Activated T-cell treated with anti-CD3 and anti-CD28 coated beads for 48 hours (primary cell): ENCODE data around the gene SPATS2L.

ENCODE experiments used
- DNase-seq: peaks from one replicate; pipeline ENCODE4 v3.0.0-alpha.2; 2020; ENCODE audit warnings: low read depth

SPATS2L gene

GRCh38 chr2:200297100-200297499, 9.4 kb upstream of the SPATS2L start:
- DNase-seq, result no peak

GRCh38 chr2:200297989-200298388, 8.5 kb upstream of the SPATS2L start:
- no peak for DNase-seq

- no peak for DNase-seq
Measured at GRCh38 chr2:200298816-200299215, 7.7 kb upstream of the SPATS2L start.

- DNase-seq, result no peak
Measured at GRCh38 chr2:200300065-200300464, 6.4 kb upstream of the SPATS2L start.

GRCh38 chr2:200300638-200301314, 5.7 kb upstream of the SPATS2L start:
- DNase-seq, result no peak

GRCh38 chr2:200301953-200302858, 4.3 kb upstream of the SPATS2L start:
- DNase-seq, result no peak

- DNase-seq, result no peak
Measured at GRCh38 chr2:200302940-200303727, 3.4 kb upstream of the SPATS2L start.

GRCh38 chr2:200305797-200306195, 697 bp upstream of the SPATS2L start:
- DNase-seq, result no peak

GRCh38 chr2:200306931-200307723, 634 bp downstream of the SPATS2L start:
- peak; percentile 28 for DNase-seq

- no peak for DNase-seq
Measured at GRCh38 chr2:200307724-200308545, 1.4 kb downstream of the SPATS2L start.

GRCh38 chr2:200308546-200309295, 2.2 kb downstream of the SPATS2L start:
- no peak for DNase-seq

GRCh38 chr2:200309296-200310049, 3.0 kb downstream of the SPATS2L start:
- no peak for DNase-seq

- DNase-seq, result no peak
Measured at GRCh38 chr2:200310545-200310971, 4.1 kb downstream of the SPATS2L start.

- DNase-seq, result no peak
Measured at GRCh38 chr2:200311139-200311538, 4.6 kb downstream of the SPATS2L start.

- DNase-seq, result no peak
Measured at GRCh38 chr2:200314976-200315567, 8.6 kb downstream of the SPATS2L start.

- DNase-seq, result no peak
Measured at GRCh38 chr2:200317975-200318374, 11.5 kb downstream of the SPATS2L start.

GRCh38 chr2:200318940-200319435, 12.5 kb downstream of the SPATS2L start:
- no peak for DNase-seq

GRCh38 chr2:200319548-200320337, 13.2 kb downstream of the SPATS2L start:
- DNase-seq, result no peak
